ENCODE results near the gene VIM. TPM values are rescaled to one million over a fixed set of nuclear protein-coding genes. Genes with fewer than 3 reads are reported as not detected.
A peak's percentile ranks its signal among the peaks of the same experiment; 100 is the strongest.

Gene VIM
- total and polyA plus RNA-seq, 4 donors = 800 to 1,640 (median 1,361) TPM

GRCh38 chr10:17257466-17258321, 29.7 kb downstream of the VIM start:
- Histone ChIP-seq H3K4me1 (ENCODE audit: control insufficient read depth in 5 of 5, insufficient read depth in 5 of 5, low read length in 5 of 5) (peaks cover 0 to 11% (median 0%) of the 10 kb centered on the region in 5 donors), H3K36me3 (ENCODE audit: control insufficient read depth in 4 of 4, insufficient read depth in 4 of 4, low read length in 4 of 4) (no peaks in the 10 kb centered on the region), H3K9ac (ENCODE audit: insufficient read depth in 1 of 2, low read length in 2 of 2) (peak overlapping the region in 1 of 2 donors; percentile 80), H3K27ac (ENCODE audit: low read depth in 1 of 2, low read length in 1 of 2) (no peak overlapping the region), H3K9me3 (ENCODE audit: control insufficient read depth in 4 of 4, insufficient read depth in 3 of 4, low read length in 3 of 4) (peaks cover 0 to 11% (median 0%) of the 10 kb centered on the region in 4 donors), H3K27me3 (ENCODE audit: control insufficient read depth in 3 of 3, insufficient read depth in 3 of 3, low read length in 2 of 3) (no peaks in the 10 kb centered on the region), H3K4me3 (no peak overlapping the region)
- 14 to 23% methylated on average over 8 of the region's 8 CpGs for WGBS, 2 donors
- TF ChIP-seq CTCF (IDR thresholded peaks at IDR 0.05; ENCODE audit: control extremely low read depth, extremely low read depth) = peak; percentile 86
- peak; percentile 75 to 91 (median 85) for DNase-seq
- peak; percentile 85 for ATAC-seq (ENCODE audit: insufficient read depth, low FRiP score)

- peaks cover 0 to 1% (median 0%) of the 10 kb centered on the region in 5 donors for H3K4me1 ChIP-seq (ENCODE audit: control insufficient read depth in 5 of 5, insufficient read depth in 5 of 5, low read length in 5 of 5)
- DNase-seq (no peak), ATAC-seq (ENCODE audit: insufficient read depth, low FRiP score) (no peak)
- no peak overlapping the region for H3K27ac ChIP-seq (ENCODE audit: low read depth in 1 of 2, low read length in 1 of 2)
- peaks cover 0 to 25% (median 7%) of the 10 kb centered on the region in 4 donors for H3K9me3 ChIP-seq (ENCODE audit: control insufficient read depth in 4 of 4, insufficient read depth in 3 of 4, low read length in 3 of 4)
- TF ChIP-seq CTCF (IDR thresholded peaks at IDR 0.05; ENCODE audit: control extremely low read depth, extremely low read depth) = no peak
- no peak overlapping the region for H3K9ac ChIP-seq (ENCODE audit: insufficient read depth in 1 of 2, low read length in 2 of 2)
- no peaks in the 10 kb centered on the region for H3K36me3 ChIP-seq (ENCODE audit: control insufficient read depth in 4 of 4, insufficient read depth in 4 of 4, low read length in 4 of 4)
- no peak overlapping the region for H3K4me3 ChIP-seq
- WGBS, 2 donors = 93 to 97% methylated on average over 4 of the region's 4 CpGs
- no peaks in the 10 kb centered on the region for H3K27me3 ChIP-seq (ENCODE audit: control insufficient read depth in 3 of 3, insufficient read depth in 3 of 3, low read length in 2 of 3)
These were observed 34.5 kb downstream of the VIM start for GRCh38 chr10:17262502-17262901.

GRCh38 chr10:17263580-17263979, 35.5 kb downstream of the VIM start:
- TF ChIP-seq CTCF (IDR thresholded peaks at IDR 0.05; ENCODE audit: control extremely low read depth, extremely low read depth) = no peak
- WGBS, 2 donors = 91% methylated on average over 8 of the region's 8 CpGs

More at GRCh38 chr10:17263580-17263979, 35.5 kb downstream of the VIM start:
- H3K27me3 ChIP-seq (ENCODE audit: control insufficient read depth in 3 of 3, insufficient read depth in 3 of 3, low read length in 2 of 3) = no peaks in the 10 kb centered on the region
- DNase-seq (no peak), ATAC-seq (ENCODE audit: insufficient read depth, low FRiP score) (no peak)
- peaks cover 0 to 25% (median 7%) of the 10 kb centered on the region in 4 donors for H3K9me3 ChIP-seq (ENCODE audit: control insufficient read depth in 4 of 4, insufficient read depth in 3 of 4, low read length in 3 of 4)
- no peak overlapping the region for H3K27ac ChIP-seq (ENCODE audit: low read depth in 1 of 2, low read length in 1 of 2)
- no peak overlapping the region for H3K4me3 ChIP-seq
- no peak overlapping the region for H3K9ac ChIP-seq (ENCODE audit: insufficient read depth in 1 of 2, low read length in 2 of 2)
- H3K4me1 ChIP-seq (ENCODE audit: control insufficient read depth in 5 of 5, insufficient read depth in 5 of 5, low read length in 5 of 5) = no peaks in the 10 kb centered on the region
- H3K36me3 ChIP-seq (ENCODE audit: control insufficient read depth in 4 of 4, insufficient read depth in 4 of 4, low read length in 4 of 4) = no peaks in the 10 kb centered on the region

Data from lung (tissue), 12 donors.